A549 (cell line): ENCODE measurements around the gene ANTXR1. TPM values are rescaled to one million over a fixed set of nuclear protein-coding genes. Genes with fewer than 3 reads are reported as not detected.

Experiments
- ATAC-seq, 2 experiments: fragments of 200-7000 bp in 1 of 2; fragments of >200 bp in 1 of 2; cut with Nextera tagmentation in 1 of 2; cut with Tn5 transposase in 1 of 2; 3 replicates each; pipeline versions ENCODE4 v1.8.0 to v1.9.1; 2018 to 2020; ENCODE audit warnings: mild to moderate bottlenecking in 1 of 2, moderate library complexity in 1 of 2
- CTCF ChIA-PET: fragments of 300-600 bp; sonication (Branson Sonifier 250); formaldehyde crosslinking; extraction: SDS; loops from one replicate; lab custom pipeline; 2021; ENCODE audit warnings: antibody characterized with exemption, inconsistent platforms; lab: Yijun Ruan, JAX
- POLR2A ChIA-PET: fragments of 350-600 bp; formaldehyde crosslinking; extraction: SDS; loops from one replicate; lab custom pipeline; 2021; ENCODE audit warnings: antibody characterized with exemption, inconsistent platforms; lab: Yijun Ruan, JAX
- DNase-seq, 2 experiments: peaks; one replicate each; pipeline versions ENCODE4 v3.0.0 to v3.0.0-alpha.2; 2011 to 2016; ENCODE audit warnings: low read depth in 1 of 2, low spot score in 1 of 2
- FAIRE-seq: peaks from 2 replicates; lab custom pipeline; 2011; peaks lifted over from hg19 to GRCh38; lab: Jason Lieb, UNC
- H3K27ac ChIP-seq, 2 experiments: fragments of >200 bp; sonication (Bioruptor Twin); formaldehyde crosslinking; 3 replicates each; pipeline ENCODE4 v1.5.1; 2016 to 2017
- H3K4me1 ChIP-seq: fragments of >200 bp; sonication (Bioruptor Twin); formaldehyde crosslinking; 3 replicates; pipeline ENCODE4 v1.6.1; 2016
- H3K4me2 ChIP-seq: fragments of >200 bp; sonication (Bioruptor Twin); formaldehyde crosslinking; 3 replicates; pipeline ENCODE4 v1.6.1; 2016
- H3K4me3 ChIP-seq: fragments of >200 bp; sonication (Bioruptor Twin); formaldehyde crosslinking; 3 replicates; pipeline ENCODE4 v1.5.1; 2016
- H3K9me3 ChIP-seq: fragments of >200 bp; sonication (Bioruptor Twin); formaldehyde crosslinking; 3 replicates; pipeline ENCODE4 v1.6.1; 2016
- BHLHE40 ChIP-seq: IDR thresholded peaks from 2 replicates; pipeline ENCODE4 v1.6.1; 2012; ENCODE audit warnings: low read depth, low read length, inconsistent platforms
- CEBPB ChIP-seq, 2 experiments: fragments of >200 bp in 1 of 2; sonication (Bioruptor Twin) in 1 of 2; formaldehyde crosslinking in 1 of 2; IDR thresholded peaks; 2 replicates each; pipeline ENCODE4 v1.6.1; 2012 to 2016
- CHD2 ChIP-seq: fragments of 150-350 bp; IDR thresholded peaks from 2 replicates; pipeline ENCODE4 v1.6.1; 2014; ENCODE audit warnings: low read length; ENCODE audit not compliant: partially characterized antibody
- CTCF ChIP-seq: fragments of >200 bp; sonication (Bioruptor Twin); formaldehyde crosslinking; IDR thresholded peaks from 3 replicates; pipeline ENCODE4 v1.5.1; 2016
- EHF ChIP-seq: fragments of 250-450 bp; sonication (Bioruptor Pico); IDR thresholded peaks from 2 replicates; pipeline ENCODE4 v1.5.0; 2020; ENCODE audit warnings: mild to moderate bottlenecking
- ELK1 ChIP-seq: fragments of 150-350 bp; IDR thresholded peaks from 2 replicates; pipeline ENCODE4 v1.6.1; 2014; ENCODE audit warnings: low read depth, mild to moderate bottlenecking, low read length
- EP300 ChIP-seq, 2 experiments: fragments of >200 bp; sonication (Bioruptor Twin); formaldehyde crosslinking; IDR thresholded peaks; 2 replicates in 1 of 2; 3 replicates in 1 of 2; pipeline ENCODE4 v1.6.1; 2016 to 2017
- ESRRA ChIP-seq: fragments of 150-350 bp; IDR thresholded peaks from 2 replicates; pipeline ENCODE4 v1.6.1; 2014; ENCODE audit warnings: mild to moderate bottlenecking, low read length, borderline replicate concordance
- HDAC2 ChIP-seq: fragments of 200-600 bp; sonication (generic); IDR thresholded peaks from 2 replicates; pipeline ENCODE4 v1.6.1; 2016
- JUN ChIP-seq, 2 experiments: fragments of >200 bp; sonication (Bioruptor Twin); formaldehyde crosslinking; IDR thresholded peaks; 2 replicates in 1 of 2; 3 replicates in 1 of 2; pipeline ENCODE4 v1.6.1; 2016 to 2017
- MAFK ChIP-seq: fragments of 450-650 bp; IDR thresholded peaks from 2 replicates; pipeline ENCODE4 v1.6.1; 2014; ENCODE audit not compliant: partially characterized antibody
- MAX ChIP-seq: IDR thresholded peaks from 2 replicates; pipeline ENCODE4 v1.6.1; 2012
- MYC ChIP-seq: IDR thresholded peaks from 2 replicates; pipeline ENCODE4 v1.6.1; 2012; ENCODE audit warnings: mild to moderate bottlenecking, inconsistent platforms, low read length, improper control_type of control experiment, borderline replicate concordance
- NFE2L2 ChIP-seq: fragments of 150-350 bp; conservative IDR thresholded peaks from 2 replicates; pipeline ENCODE4 v1.6.1; 2014; ENCODE audit warnings: low read length
- POLR2A ChIP-seq: IDR thresholded peaks from 2 replicates; pipeline ENCODE4 v1.6.1; 2012; ENCODE audit warnings: mild to moderate bottlenecking, low read length
- RARB ChIP-seq: fragments of 250-450 bp; sonication (Bioruptor Pico); IDR thresholded peaks from 2 replicates; pipeline ENCODE4 v1.8.0; 2021; ENCODE audit warnings: mild to moderate bottlenecking, moderate library complexity
- REST ChIP-seq: fragments of 200-600 bp; sonication (generic); IDR thresholded peaks from 2 replicates; pipeline ENCODE4 v1.6.1; 2016; ENCODE audit warnings: antibody characterized with exemption, mild to moderate bottlenecking, moderate library complexity
- RFX5 ChIP-seq: fragments of 450-650 bp; IDR thresholded peaks from 2 replicates; pipeline ENCODE4 v1.7.1; 2014; ENCODE audit warnings: antibody characterized with exemption, mild to moderate bottlenecking, moderate library complexity
- RNF2 ChIP-seq: fragments of 200-600 bp; sonication (generic); IDR thresholded peaks from 2 replicates; pipeline ENCODE4 v1.6.1; 2016; ENCODE audit warnings: low read depth, mild to moderate bottlenecking, antibody characterized with exemption, moderate library complexity, borderline replicate concordance
- SREBF2 ChIP-seq: fragments of 450-650 bp; IDR thresholded peaks from 2 replicates; pipeline ENCODE4 v1.6.1; 2014; ENCODE audit warnings: mild to moderate bottlenecking, moderate library complexity
- TFCP2L1 ChIP-seq: fragments of 250-450 bp; sonication (Bioruptor Pico); IDR thresholded peaks from 2 replicates; pipeline ENCODE4 v1.5.0; 2021; ENCODE audit warnings: mild to moderate bottlenecking
- TP53 ChIP-seq: fragments of 250-450 bp; sonication (Bioruptor Pico); IDR thresholded peaks from 2 replicates; pipeline ENCODE4 v1.5.0; 2021; ENCODE audit warnings: mild to moderate bottlenecking, moderate library complexity
- ZC3H11A ChIP-seq: fragments of 450-650 bp; IDR thresholded peaks from 2 replicates; pipeline ENCODE4 v1.6.1; 2014; ENCODE audit warnings: antibody characterized with exemption, mild to moderate bottlenecking
- ZFP36 ChIP-seq: fragments of 450-650 bp; IDR thresholded peaks from 2 replicates; pipeline ENCODE4 v1.6.1; 2014; ENCODE audit warnings: borderline replicate concordance; ENCODE audit not compliant: partially characterized antibody
- ZSCAN20 ChIP-seq: fragments of 250-450 bp; sonication (Bioruptor Pico); IDR thresholded peaks from 2 replicates; pipeline ENCODE4 v1.8.0; 2022; ENCODE audit warnings: mild to moderate bottlenecking, moderate library complexity
- WGBS: methylation state at CpG from one replicate; pipeline ENCODE4 v1.1.6; 2017; ENCODE audit errors: missing lambda C conversion rate; 5-methylcytosine and 5-hydroxymethylcytosine counted together
- polyA plus RNA-seq, 4 experiments: library from polyadenylated mRNA; depleted of rRNA in 3 of 4; stranded (reverse); fragments of >200 nt; fragmentation: RNase III in 1 of 4; extraction: RNeasy Plus Mini Kit Qiagen cat#74134 plus additional on column Dnase treatment in 1 of 4; gene quantifications; 2 replicates in 3 of 4; 3 replicates in 1 of 4; pipeline ENCODE4 v1.2.3, GENCODE V29; 2011 to 2017

The ANTXR1 gene
- polyA plus RNA-seq, 2 of the 4 experiments (the other 2 are of a cell fraction) = 161 to 194 TPM

GRCh38 chr2:69225933-69226332, 213.0 kb downstream of the ANTXR1 start:
- FAIRE-seq (no peak), DNase-seq (no peak), ATAC-seq (no peak)
- WGBS = 74% methylated on average over 2 of the region's 2 CpGs
- no peaks in the 10 kb centered on the region for H3K9me3 ChIP-seq
- CTCF ChIA-PET = interaction anchor here (1.1 to 3.7 kb wide), 4 partner anchors 13 to 283 kb away, joined by 4 to 21 read pairs (median 7); no protein-coding TSS in a partner anchor
- peak overlapping the region in 1 of 2 experiments; percentile 10; a peak in 1 of 6 replicates for H3K27ac ChIP-seq
- TF ChIP-seq SREBF2 (no peak), RNF2 (no peak), ZSCAN20 (CRISPR knock-in tag) (no peak), NFE2L2 (no peak), ZC3H11A (no peak), ESRRA (no peak), RARB (no peak), HDAC2 (no peak)
- H3K4me1 ChIP-seq = peaks cover 22% of the 10 kb centered on the region; the same call in 2 of the 3 replicates
- POLR2A ChIA-PET = no interaction called here
- no peak overlapping the region for H3K4me3 ChIP-seq
- H3K4me2 ChIP-seq = no peak overlapping the region

GRCh38 chr2:69226903-69227302, 213.9 kb downstream of the ANTXR1 start:
- no peak overlapping the region for H3K4me3 ChIP-seq
- no peak overlapping the region for H3K4me2 ChIP-seq
- no peak for TF ChIP-seq TP53 (CRISPR knock-in tag)
- no peak for TF ChIP-seq POLR2A
- TF ChIP-seq TFCP2L1 (CRISPR knock-in tag) = no peak
- no peak for TF ChIP-seq EHF (CRISPR knock-in tag)
- no peak for TF ChIP-seq NFE2L2
- TF ChIP-seq ZSCAN20 (CRISPR knock-in tag) = no peak
- no peak for TF ChIP-seq CEBPB (IDR thresholded peaks at IDR 0.05)
- no peak for TF ChIP-seq MYC
- TF ChIP-seq MAX = no peak
- FAIRE-seq = no peak
- CTCF ChIA-PET = interaction anchor here (1.1 to 3.7 kb wide), 5 partner anchors 14 to 284 kb away, joined by 3 to 21 read pairs (median 5); no protein-coding TSS in a partner anchor
- H3K9me3 ChIP-seq = no peaks in the 10 kb centered on the region
- 91% methylated on average over 3 of the region's 3 CpGs for WGBS
- no peak for DNase-seq
- POLR2A ChIA-PET = no interaction called here
- ATAC-seq = no peak
- H3K27ac ChIP-seq = no peak overlapping the region
- peaks cover 14% of the 10 kb centered on the region; the same call in 2 of the 3 replicates for H3K4me1 ChIP-seq

- ATAC-seq = peak; percentile 26 to 64; a peak in 3 of 6 replicates
- peak in 1 of 2 experiments; percentile 38 for DNase-seq
- H3K9me3 ChIP-seq = no peaks in the 10 kb centered on the region
- no peak for FAIRE-seq
- CTCF ChIA-PET = interaction anchor here (1.1 to 3.7 kb wide), 3 partner anchors 15 to 80 kb away, joined by 3 to 21 read pairs (median 9); no protein-coding TSS in a partner anchor
- H3K4me1 ChIP-seq = peaks cover 6% of the 10 kb centered on the region; the same call in 1 of the 3 replicates
- TF ChIP-seq REST = no peak
- TF ChIP-seq BHLHE40 = no peak
- no peak for TF ChIP-seq SREBF2
- no peak for TF ChIP-seq ELK1
- TF ChIP-seq CHD2 = no peak
- no peak for TF ChIP-seq EP300 (IDR thresholded peaks at IDR 0.05)
- TF ChIP-seq ZSCAN20 (CRISPR knock-in tag) = no peak
- no peak for TF ChIP-seq MYC
- no peak for TF ChIP-seq CTCF
- no peak for TF ChIP-seq NFE2L2
- TF ChIP-seq ESRRA = no peak
- TF ChIP-seq JUN (IDR thresholded peaks at IDR 0.05) = no peak
- no peak for TF ChIP-seq ZFP36
- TF ChIP-seq MAFK = no peak
- TF ChIP-seq RFX5 = no peak
- H3K27ac ChIP-seq = no peak overlapping the region
- H3K4me2 ChIP-seq = no peak overlapping the region
- POLR2A ChIA-PET = no interaction called here
- H3K4me3 ChIP-seq = no peak overlapping the region
Measured at GRCh38 chr2:69227716-69228115, 214.7 kb downstream of the ANTXR1 start.
